NCI-H1105 (cell line): ENCODE results near the gene SLC25A24.
"Not testable (repeated sequence)": the region's sequence is repeated elsewhere in the genome, so short reads cannot be mapped to it uniquely, and the experiment has no call there.

Experiments used
- DNase-seq: peaks from one replicate; lab custom pipeline; 2025; lab: John Stamatoyannopoulos, UW

The SLC25A24 gene

GRCh38 chr1:108199781-108200686 lies at the start of gene SLC25A24:
TSS of gene SLC25A24 (minus strand) at chr1:108200343. CDS start at chr1:108200138, 205 bp downstream.
- DNase-seq: peak; percentile 53

GRCh38 chr1:108243976-108244375 lies 43.8 kb upstream of the SLC25A24 start, which contains the start of gene NBPF4:
TSS of gene NBPF4 (minus strand) at chr1:108244076. CDS start at chr1:108243761, 315 bp downstream.
- DNase-seq: not testable (repeated sequence)

GRCh38 chr1:108239426-108239825 lies 39.3 kb upstream of the SLC25A24 start:
- DNase-seq: not testable (repeated sequence)

- DNase-seq: not testable (repeated sequence)
Observed at GRCh38 chr1:108235308-108235707, 35.2 kb upstream of the SLC25A24 start.

GRCh38 chr1:108232183-108232582 lies 32.0 kb upstream of the SLC25A24 start:
- DNase-seq: not testable (repeated sequence)

GRCh38 chr1:108229976-108230375 lies 29.8 kb upstream of the SLC25A24 start:
- not testable (repeated sequence) for DNase-seq

GRCh38 chr1:108227772-108228171 lies 27.6 kb upstream of the SLC25A24 start:
- not testable (repeated sequence) for DNase-seq

- not testable (repeated sequence) for DNase-seq
Observed at GRCh38 chr1:108226855-108227254, 26.7 kb upstream of the SLC25A24 start.

GRCh38 chr1:108223226-108223625 lies 23.1 kb upstream of the SLC25A24 start:
- DNase-seq: not testable (repeated sequence)

- DNase-seq: not testable (repeated sequence)
Observed at GRCh38 chr1:108217515-108218174, 17.5 kb upstream of the SLC25A24 start.

GRCh38 chr1:108217007-108217406 lies 16.9 kb upstream of the SLC25A24 start:
- not testable (repeated sequence) for DNase-seq

- DNase-seq: not testable (repeated sequence)
Observed at GRCh38 chr1:108216028-108216890, 16.1 kb upstream of the SLC25A24 start.

GRCh38 chr1:108214641-108215465 lies 14.7 kb upstream of the SLC25A24 start:
- DNase-seq: peak; percentile 23

GRCh38 chr1:108211014-108211413 lies 10.9 kb upstream of the SLC25A24 start:
- no peak for DNase-seq

- DNase-seq: no peak
Observed at GRCh38 chr1:108209456-108210108, 9.4 kb upstream of the SLC25A24 start.

- no peak for DNase-seq
Observed at GRCh38 chr1:108208724-108209446, 8.7 kb upstream of the SLC25A24 start.

GRCh38 chr1:108203582-108203981 lies 3.4 kb upstream of the SLC25A24 start:
- not testable (repeated sequence) for DNase-seq

GRCh38 chr1:108201687-108202086 lies 1.5 kb upstream of the SLC25A24 start:
- DNase-seq: no peak

GRCh38 chr1:108200687-108201051 lies 526 bp upstream of the SLC25A24 start:
- peak; percentile 61 for DNase-seq
